PC-9 (cell line): ENCODE results near the gene PTX3.

Source experiments
- EZH2 ChIP-seq: fragments of 200-600 bp; sonication (generic); IDR thresholded peaks from 2 replicates; pipeline ENCODE4 v1.8.0; 2017; ENCODE audit warnings: antibody characterized with exemption, low read depth
- TF ChIP-seq, protein P1 (sequence below): fragments of 200-600 bp; sonication (generic); conservative IDR thresholded peaks from 2 replicates; pipeline ENCODE4 v1.6.1; 2017; ENCODE audit warnings: mixed run types, antibody characterized with exemption, mild to moderate bottlenecking, moderate library complexity

DNA sequence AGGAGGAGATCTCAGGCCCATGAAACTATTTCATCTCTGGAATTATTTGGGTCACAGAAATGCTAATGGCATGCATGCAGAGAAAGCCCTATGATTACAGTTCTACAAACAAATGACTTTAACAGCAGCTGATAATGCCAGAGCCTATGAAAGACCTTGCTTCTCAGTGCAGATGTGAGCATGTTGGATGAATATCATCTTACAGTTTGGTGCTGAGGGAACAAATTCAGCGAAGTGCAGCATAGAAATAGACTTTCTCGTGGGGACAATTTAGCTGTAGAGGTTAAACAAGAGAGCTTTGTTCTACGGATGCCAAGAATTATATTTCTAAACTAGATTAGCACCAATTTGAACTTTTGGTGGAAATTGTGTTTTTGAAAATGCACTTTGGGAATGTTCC, 27.7 kb downstream of the PTX3 start:
- TF ChIP-seq, protein P1, sequence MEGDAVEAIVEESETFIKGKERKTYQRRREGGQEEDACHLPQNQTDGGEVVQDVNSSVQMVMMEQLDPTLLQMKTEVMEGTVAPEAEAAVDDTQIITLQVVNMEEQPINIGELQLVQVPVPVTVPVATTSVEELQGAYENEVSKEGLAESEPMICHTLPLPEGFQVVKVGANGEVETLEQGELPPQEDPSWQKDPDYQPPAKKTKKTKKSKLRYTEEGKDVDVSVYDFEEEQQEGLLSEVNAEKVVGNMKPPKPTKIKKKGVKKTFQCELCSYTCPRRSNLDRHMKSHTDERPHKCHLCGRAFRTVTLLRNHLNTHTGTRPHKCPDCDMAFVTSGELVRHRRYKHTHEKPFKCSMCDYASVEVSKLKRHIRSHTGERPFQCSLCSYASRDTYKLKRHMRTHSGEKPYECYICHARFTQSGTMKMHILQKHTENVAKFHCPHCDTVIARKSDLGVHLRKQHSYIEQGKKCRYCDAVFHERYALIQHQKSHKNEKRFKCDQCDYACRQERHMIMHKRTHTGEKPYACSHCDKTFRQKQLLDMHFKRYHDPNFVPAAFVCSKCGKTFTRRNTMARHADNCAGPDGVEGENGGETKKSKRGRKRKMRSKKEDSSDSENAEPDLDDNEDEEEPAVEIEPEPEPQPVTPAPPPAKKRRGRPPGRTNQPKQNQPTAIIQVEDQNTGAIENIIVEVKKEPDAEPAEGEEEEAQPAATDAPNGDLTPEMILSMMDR = no peak
- TF ChIP-seq EZH2 = no peak
